Vagina (tissue), 2 donors: ENCODE results near the gene MRPS22.
"Not testable (repeated sequence)": the region's sequence is repeated elsewhere in the genome, so short reads cannot be mapped to it uniquely, and the experiment has no call there.

ENCODE experiments used
- POLR2AphosphoS5 ChIP-seq, 2 donors: sonication (generic); formaldehyde crosslinking; IDR thresholded peaks; one replicate each; pipeline ENCODE4 v1.9.0; 2017; ENCODE audit warnings: antibody characterized with exemption in 2 of 2, mild to moderate bottlenecking in 2 of 2, low read depth in 1 of 2; ENCODE audit not compliant: insufficient read depth in 1 of 2
- TF ChIP-seq, protein P1 (sequence below), 3 experiments: fragments of 450-650 bp in 2 of 3; fragments of 200-600 bp in 1 of 3; sonication (generic) in 1 of 3; IDR thresholded peaks; one replicate each; pipeline ENCODE4 v1.5.1; 2017 to 2019; ENCODE audit warnings: antibody characterized with exemption in 3 of 3, mild to moderate bottlenecking in 2 of 3, moderate library complexity in 2 of 3

DNA sequence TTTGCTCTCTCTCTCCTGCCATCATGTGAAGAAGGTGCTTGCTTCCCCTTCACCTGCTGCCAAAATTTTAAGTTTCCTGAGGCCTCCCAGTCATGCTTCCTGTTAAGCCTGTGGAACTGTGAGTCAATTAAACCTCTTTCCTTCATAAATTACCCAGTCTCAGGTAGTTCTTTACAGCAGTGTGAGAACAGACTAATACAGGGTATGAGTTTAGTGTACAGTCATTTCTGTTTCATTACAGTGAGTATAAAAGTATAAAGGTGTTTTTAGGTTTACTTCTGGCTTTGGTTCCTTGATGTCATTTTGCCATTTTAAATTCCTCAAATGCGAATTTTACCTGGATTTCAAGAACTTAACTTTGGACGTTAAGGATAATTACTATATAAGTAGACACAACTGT is 38.5 kb downstream of the MRPS22 start:
- TF ChIP-seq, protein P1, sequence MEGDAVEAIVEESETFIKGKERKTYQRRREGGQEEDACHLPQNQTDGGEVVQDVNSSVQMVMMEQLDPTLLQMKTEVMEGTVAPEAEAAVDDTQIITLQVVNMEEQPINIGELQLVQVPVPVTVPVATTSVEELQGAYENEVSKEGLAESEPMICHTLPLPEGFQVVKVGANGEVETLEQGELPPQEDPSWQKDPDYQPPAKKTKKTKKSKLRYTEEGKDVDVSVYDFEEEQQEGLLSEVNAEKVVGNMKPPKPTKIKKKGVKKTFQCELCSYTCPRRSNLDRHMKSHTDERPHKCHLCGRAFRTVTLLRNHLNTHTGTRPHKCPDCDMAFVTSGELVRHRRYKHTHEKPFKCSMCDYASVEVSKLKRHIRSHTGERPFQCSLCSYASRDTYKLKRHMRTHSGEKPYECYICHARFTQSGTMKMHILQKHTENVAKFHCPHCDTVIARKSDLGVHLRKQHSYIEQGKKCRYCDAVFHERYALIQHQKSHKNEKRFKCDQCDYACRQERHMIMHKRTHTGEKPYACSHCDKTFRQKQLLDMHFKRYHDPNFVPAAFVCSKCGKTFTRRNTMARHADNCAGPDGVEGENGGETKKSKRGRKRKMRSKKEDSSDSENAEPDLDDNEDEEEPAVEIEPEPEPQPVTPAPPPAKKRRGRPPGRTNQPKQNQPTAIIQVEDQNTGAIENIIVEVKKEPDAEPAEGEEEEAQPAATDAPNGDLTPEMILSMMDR (IDR thresholded peaks at IDR 0.05), result not testable (repeated sequence)
- not testable (repeated sequence) for TF ChIP-seq POLR2AphosphoS5 (IDR thresholded peaks at IDR 0.05; ENCODE audit: insufficient read depth in 1 of 2, low read depth in 1 of 2)
